K562 (cell line): ENCODE results near the gene CACNB2. TPM values are rescaled to one million over a fixed set of nuclear protein-coding genes. Genes with fewer than 3 reads are reported as not detected.

Source experiments
- ATAC-seq: fragments of 200-7000 bp; cut with Tn5 transposase; 3 replicates; pipeline ENCODE4 v1.9.1; 2020; ENCODE audit warnings: moderate library complexity
- BruUV-seq: library from RNA; stranded (reverse); fragments of 400-500 nt; replicated peaks from 2 replicates; lab custom pipeline; 2021; lab: Mats Ljungman, UMichigan
- CTCF ChIA-PET: fragments of 300-600 bp; formaldehyde crosslinking; extraction: SDS; loops from one replicate; lab custom pipeline; 2021; ENCODE audit warnings: low intra/inter-chr PET ratio; lab: Yijun Ruan, JAX
- POLR2A ChIA-PET: fragments of 300-600, 350-650 bp; sonication (Branson Sonifier 250); formaldehyde crosslinking; extraction: SDS; loops from one replicate; lab custom pipeline; 2021; ENCODE audit warnings: antibody characterized with exemption, inconsistent platforms; lab: Yijun Ruan, JAX
- DNase-seq, 4 experiments: peaks; one replicate each; pipeline versions ENCODE4 v3.0.0 to v3.0.0-alpha.2; 2011 to 2018; ENCODE audit warnings: low spot score in 3 of 4, mixed read lengths in 3 of 4; ENCODE audit errors: extremely low read depth in 1 of 4
- FAIRE-seq: peaks from 2 replicates; lab custom pipeline; 2011; peaks lifted over from hg19 to GRCh38; lab: Jason Lieb, UNC
- H2AFZ ChIP-seq: 2 replicates; pipeline ENCODE4 v1.6.0; 2011; ENCODE audit warnings: low read depth, low read length, control low read depth, inconsistent platforms
- H3K27ac ChIP-seq: fragments of 200-600 bp; 3 replicates; pipeline ENCODE4 v1.8.0; 2011; ENCODE audit warnings: low read depth, mild to moderate bottlenecking, control low read depth, inconsistent platforms, low read length, moderate library complexity, mixed read lengths; ENCODE audit errors: extremely low read depth
- H3K27me3 ChIP-seq, 2 experiments: fragments of 300-600 bp in 1 of 2; 2 replicates in 1 of 2; 3 replicates in 1 of 2; pipeline versions ENCODE4 v1.6.0 to v1.8.0; 2011; ENCODE audit warnings: inconsistent platforms in 2 of 2, low read length in 2 of 2, mild to moderate bottlenecking in 1 of 2, mixed read lengths in 1 of 2, moderate library complexity in 1 of 2; ENCODE audit not compliant: control insufficient read depth in 2 of 2, insufficient read depth in 2 of 2
- H3K36me3 ChIP-seq: fragments of 300-600 bp; 3 replicates; pipeline ENCODE4 v1.8.0; 2011; ENCODE audit warnings: mild to moderate bottlenecking, low read length, inconsistent platforms; ENCODE audit not compliant: control insufficient read depth, insufficient read depth
- H3K4me1 ChIP-seq, 2 experiments: fragments of 200-600 bp in 1 of 2; replicated peaks in 1 of 2; 2 replicates in 1 of 2; 3 replicates in 1 of 2; pipeline versions ENCODE4 v1.5.1 to v1.8.0; 2011; ENCODE audit warnings: inconsistent platforms in 2 of 2, low read length in 2 of 2, mild to moderate bottlenecking in 1 of 2, mixed read lengths in 1 of 2, moderate library complexity in 1 of 2; ENCODE audit not compliant: control insufficient read depth in 2 of 2, insufficient read depth in 2 of 2
- H3K4me2 ChIP-seq: 2 replicates; pipeline ENCODE4 v1.6.1; 2011; ENCODE audit warnings: low read length, control low read depth, inconsistent platforms, mixed read lengths; ENCODE audit not compliant: insufficient read depth
- H3K4me3 ChIP-seq: fragments of 200-600 bp; sonication (generic), shearing (Covaris generic); 2 replicates; pipeline ENCODE4 v1.5.1; 2016; ENCODE audit warnings: control low read depth, inconsistent platforms
- H3K79me2 ChIP-seq: fragments of 200-600 bp; 3 replicates; pipeline ENCODE4 v1.8.0; 2011; ENCODE audit warnings: low read length, inconsistent platforms; ENCODE audit not compliant: control insufficient read depth, insufficient read depth
- H3K9ac ChIP-seq, 2 experiments: 2 replicates each; pipeline versions ENCODE4 v1.6.0 to v1.6.1; 2011; ENCODE audit warnings: low read depth in 2 of 2, low read length in 2 of 2, control low read depth in 1 of 2, inconsistent platforms in 1 of 2, mild to moderate bottlenecking in 1 of 2, mixed read lengths in 1 of 2; ENCODE audit not compliant: insufficient read depth in 1 of 2
- H3K9me1 ChIP-seq: one replicate; pipeline ENCODE4 v1.6.0; 2011; ENCODE audit warnings: inconsistent platforms, mild to moderate bottlenecking, low read length, moderate library complexity; ENCODE audit not compliant: control insufficient read depth, insufficient read depth
- H3K9me3 ChIP-seq: replicated peaks from 2 replicates; pipeline ENCODE4 v1.5.1; 2011; ENCODE audit warnings: low read depth, low read length, inconsistent platforms; ENCODE audit not compliant: control insufficient read depth, insufficient read depth
- H4K20me1 ChIP-seq: replicated peaks from 2 replicates; pipeline ENCODE4 v1.6.1; 2011; ENCODE audit warnings: low read length, inconsistent platforms, mixed read lengths; ENCODE audit not compliant: control insufficient read depth, insufficient read depth
- KLF10 ChIP-seq: fragments of 250-450 bp; sonication (Bioruptor Pico); IDR thresholded peaks from 2 replicates; pipeline ENCODE4 v1.6.1; 2021; ENCODE audit warnings: matching md5 sums
- RBM25 ChIP-seq: fragments of 200-400 bp; formaldehyde crosslinking; IDR thresholded peaks from 2 replicates; pipeline ENCODE4 v1.6.1; 2018; ENCODE audit warnings: low read length, low read depth, moderate library complexity; ENCODE audit not compliant: severe bottlenecking
- SAP30 ChIP-seq: fragments of 200-600 bp; sonication (generic); IDR thresholded peaks from 2 replicates; pipeline ENCODE4 v1.6.1; 2012; ENCODE audit warnings: borderline replicate concordance, low read depth, mild to moderate bottlenecking, moderate library complexity, low read length, control low read depth, inconsistent platforms; ENCODE audit not compliant: insufficient read depth, poor library complexity, severe bottlenecking
- TOE1 ChIP-seq, 2 experiments: fragments of 450-650 bp in 1 of 2; sonication (generic) in 1 of 2; formaldehyde crosslinking in 1 of 2; IDR thresholded peaks; 2 replicates each; pipeline versions ENCODE4 v1.7.1 to v1.8.0; 2016 to 2022; ENCODE audit warnings: borderline replicate concordance in 2 of 2, mild to moderate bottlenecking in 2 of 2, antibody characterized with exemption in 1 of 2, inconsistent platforms in 1 of 2, low read depth in 1 of 2, missing genetic modification reagents in 1 of 2, moderate library complexity in 1 of 2
- WGBS: fragments of 100-300 bp; shearing (Covaris generic); methylation state at CpG from one replicate; pipeline ENCODE4 v1.1.6; 2016; ENCODE audit warnings: low coverage, mixed read lengths; ENCODE audit not compliant: insufficient coverage; ENCODE audit errors: missing lambda C conversion rate; 5-methylcytosine and 5-hydroxymethylcytosine counted together
- in situ Hi-C: fragments of 300-500 bp; cut with MboI; formaldehyde crosslinking; loops from 4 replicates; pipeline ENCODE4 v1.15.0; 2018; ENCODE audit warnings: inconsistent platforms, mixed read lengths
- intact Hi-C: fragments of 100-400 bp; cut with micrococcal nuclease; formaldehyde crosslinking; loops from 2 replicates; pipeline ENCODE4 v1.14.2; 2022
- polyA plus RNA-seq, 8 experiments: library from polyadenylated mRNA; depleted of rRNA in 4 of 8; stranded (reverse) in 5 of 8; unstranded in 3 of 8; fragments of >200 nt; fragmentation: Nextera tagmentation in 2 of 8; fragmentation: Illumina TruSeq in 1 of 8; extraction: Ambion mirVana in 2 of 8; extraction: Trizol in 1 of 8; gene quantifications; 2 replicates each; pipeline versions ENCODE4 v1.2.1 to v1.2.3, GENCODE V29; 2011 to 2014; ENCODE audit warnings: inconsistent platforms in 1 of 8, missing spikeins in 1 of 8
- total RNA-seq, 7 experiments: library from RNA; depleted of rRNA in 6 of 7; stranded (reverse); fragments of >200 nt in 6 of 7; fragmentation: Illumina TruSeq in 2 of 7; extraction: Trizol in 2 of 7; gene quantifications; 2 replicates each; pipeline versions ENCODE4 v1.2.1 to v1.2.3, GENCODE V29; 2011 to 2021; ENCODE audit warnings: low replicate concordance in 1 of 7
- TF ChIP-seq, protein P1 (sequence below): fragments of 450-650 bp; formaldehyde crosslinking; IDR thresholded peaks from 2 replicates; pipeline ENCODE4 v1.4.0; 2020; ENCODE audit warnings: mild to moderate bottlenecking, moderate library complexity

Gene CACNB2
- total and polyA plus RNA-seq, 9 of the 15 experiments (the other 6 are each of a cell fraction or from before 2014, with no cell fraction given): 1.8 to 2.2 TPM; not detected in 7

DNA sequence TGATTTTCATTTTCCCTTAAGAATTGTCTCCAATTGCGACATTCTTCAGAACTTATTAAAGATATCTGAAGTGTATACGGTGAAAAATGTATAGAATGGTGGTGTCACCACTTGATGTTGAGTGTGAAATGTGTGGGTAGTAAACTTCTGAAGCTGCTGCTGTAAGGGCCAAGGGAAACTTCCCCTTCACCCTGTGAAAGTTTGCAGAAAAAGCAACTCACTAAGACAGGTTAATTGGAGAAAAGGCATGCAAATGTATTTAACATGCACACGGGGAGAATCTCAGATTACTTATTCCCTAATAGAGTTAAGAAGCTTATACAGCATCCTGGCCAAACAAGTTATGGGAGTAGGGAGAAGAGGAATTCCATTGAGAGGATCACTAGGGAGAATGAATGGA lies 338.1 kb downstream of the CACNB2 start:
- Histone ChIP-seq H2AFZ (no peak overlapping the region), H4K20me1 (no peaks in the 10 kb centered on the region), H3K27me3 (peaks cover 6 to 13% of the 10 kb centered on the region in 2 experiments; a peak in 4 of 5 replicates), H3K9me1 (no peaks in the 10 kb centered on the region), H3K36me3 (no peaks in the 10 kb centered on the region), H3K9ac (no peak overlapping the region), H3K4me3 (no peak overlapping the region), H3K4me2 (no peak overlapping the region), H3K27ac (no peak overlapping the region), H3K9me3 (no peaks in the 10 kb centered on the region), H3K79me2 (no peaks in the 10 kb centered on the region), H3K4me1 (no peaks in the 10 kb centered on the region)
- FAIRE-seq (no peak), DNase-seq (no peak), ATAC-seq (no peak)
- intact Hi-C loops (no loop called here), in situ Hi-C loops (no loop called here)
- ChIA-PET POLR2A (no interaction called here), CTCF (no interaction called here)
- BruUV-seq: no TSS peak
- TF ChIP-seq TOE1 (IDR thresholded peaks at IDR 0.05; ENCODE audit: borderline replicate concordance): no peak
- no peak for TF ChIP-seq TOE1 (CRISPR knock-in tag; IDR thresholded peaks at IDR 0.05; ENCODE audit: borderline replicate concordance, low read depth)
- TF ChIP-seq, protein P1, sequence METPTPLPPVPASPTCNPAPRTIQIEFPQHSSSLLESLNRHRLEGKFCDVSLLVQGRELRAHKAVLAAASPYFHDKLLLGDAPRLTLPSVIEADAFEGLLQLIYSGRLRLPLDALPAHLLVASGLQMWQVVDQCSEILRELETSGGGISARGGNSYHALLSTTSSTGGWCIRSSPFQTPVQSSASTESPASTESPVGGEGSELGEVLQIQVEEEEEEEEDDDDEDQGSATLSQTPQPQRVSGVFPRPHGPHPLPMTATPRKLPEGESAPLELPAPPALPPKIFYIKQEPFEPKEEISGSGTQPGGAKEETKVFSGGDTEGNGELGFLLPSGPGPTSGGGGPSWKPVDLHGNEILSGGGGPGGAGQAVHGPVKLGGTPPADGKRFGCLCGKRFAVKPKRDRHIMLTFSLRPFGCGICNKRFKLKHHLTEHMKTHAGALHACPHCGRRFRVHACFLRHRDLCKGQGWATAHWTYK (CRISPR knock-in tag): no peak
- TF ChIP-seq RBM25: no peak
- TF ChIP-seq SAP30: no peak
- no peak for TF ChIP-seq KLF10 (CRISPR knock-in tag)
- WGBS: 0% methylated on average over 3 of the region's 3 CpGs
